Measurements from ENCODE around the gene ATP13A4.

- TF ChIP-seq, protein P1, sequence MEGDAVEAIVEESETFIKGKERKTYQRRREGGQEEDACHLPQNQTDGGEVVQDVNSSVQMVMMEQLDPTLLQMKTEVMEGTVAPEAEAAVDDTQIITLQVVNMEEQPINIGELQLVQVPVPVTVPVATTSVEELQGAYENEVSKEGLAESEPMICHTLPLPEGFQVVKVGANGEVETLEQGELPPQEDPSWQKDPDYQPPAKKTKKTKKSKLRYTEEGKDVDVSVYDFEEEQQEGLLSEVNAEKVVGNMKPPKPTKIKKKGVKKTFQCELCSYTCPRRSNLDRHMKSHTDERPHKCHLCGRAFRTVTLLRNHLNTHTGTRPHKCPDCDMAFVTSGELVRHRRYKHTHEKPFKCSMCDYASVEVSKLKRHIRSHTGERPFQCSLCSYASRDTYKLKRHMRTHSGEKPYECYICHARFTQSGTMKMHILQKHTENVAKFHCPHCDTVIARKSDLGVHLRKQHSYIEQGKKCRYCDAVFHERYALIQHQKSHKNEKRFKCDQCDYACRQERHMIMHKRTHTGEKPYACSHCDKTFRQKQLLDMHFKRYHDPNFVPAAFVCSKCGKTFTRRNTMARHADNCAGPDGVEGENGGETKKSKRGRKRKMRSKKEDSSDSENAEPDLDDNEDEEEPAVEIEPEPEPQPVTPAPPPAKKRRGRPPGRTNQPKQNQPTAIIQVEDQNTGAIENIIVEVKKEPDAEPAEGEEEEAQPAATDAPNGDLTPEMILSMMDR (IDR thresholded peaks at IDR 0.05) = no peak
- no peak for TF ChIP-seq POLR2A (IDR thresholded peaks at IDR 0.05)
Measured at GRCh38 chr3:193489949-193490348, 64.7 kb downstream of the ATP13A4 start.
